HEK293 (cell line): Measurements from ENCODE around the gene CCDC85B.

ENCODE experiments used
- BCL11A ChIP-seq: fragments of 450-650 bp; formaldehyde crosslinking; IDR thresholded peaks from 2 replicates; pipeline ENCODE4 v1.5.1; 2016; ENCODE audit warnings: low read depth, missing biosample characterization, missing genetic modification characterization
- BCL11B ChIP-seq: fragments of 450-650 bp; formaldehyde crosslinking; IDR thresholded peaks from 2 replicates; pipeline ENCODE4 v1.5.1; 2016; ENCODE audit warnings: low read depth, missing biosample characterization, missing genetic modification characterization
- GLI2 ChIP-seq: fragments of 450-650 bp; formaldehyde crosslinking; IDR thresholded peaks from 2 replicates; pipeline ENCODE4; 2017; ENCODE audit warnings: missing biosample characterization, missing genetic modification characterization, low read depth, borderline replicate concordance
- GLIS1 ChIP-seq: fragments of 450-650 bp; formaldehyde crosslinking; IDR thresholded peaks from 2 replicates; pipeline ENCODE4 v1.5.1; 2016; ENCODE audit warnings: missing biosample characterization, missing genetic modification characterization
- GLIS2 ChIP-seq: fragments of 450-650 bp; formaldehyde crosslinking; IDR thresholded peaks from 2 replicates; pipeline ENCODE4 v1.5.1; 2016; ENCODE audit warnings: missing biosample characterization, missing genetic modification characterization
- KLF16 ChIP-seq: fragments of 450-650 bp; formaldehyde crosslinking; IDR thresholded peaks from 2 replicates; pipeline ENCODE4 v1.5.1; 2017; ENCODE audit warnings: missing biosample characterization, missing genetic modification characterization
- KLF8 ChIP-seq: fragments of 450-650 bp; formaldehyde crosslinking; IDR thresholded peaks from 2 replicates; pipeline ENCODE4 v1.5.1; 2016; ENCODE audit warnings: missing biosample characterization, missing genetic modification characterization
- SCRT1 ChIP-seq: fragments of 450-650 bp; formaldehyde crosslinking; IDR thresholded peaks from 2 replicates; pipeline ENCODE4 v1.5.1; 2016; ENCODE audit warnings: missing biosample characterization, missing genetic modification characterization, borderline replicate concordance
- SETDB1 ChIP-seq: IDR thresholded peaks from one replicate; pipeline ENCODE4 v1.6.1; 2017; ENCODE audit warnings: mild to moderate bottlenecking, low read length, moderate library complexity, mixed read lengths; ENCODE audit not compliant: insufficient read length
- SP7 ChIP-seq: fragments of 450-650 bp; formaldehyde crosslinking; IDR thresholded peaks from 2 replicates; pipeline ENCODE4 v1.5.1; 2016; ENCODE audit warnings: missing biosample characterization, missing genetic modification characterization
- ZBTB48 ChIP-seq: fragments of 450-650 bp; formaldehyde crosslinking; IDR thresholded peaks from 2 replicates; pipeline ENCODE4 v1.5.1; 2016; ENCODE audit warnings: missing biosample characterization, missing genetic modification characterization
- ZFHX2 ChIP-seq: fragments of 450-650 bp; formaldehyde crosslinking; conservative IDR thresholded peaks from 2 replicates; pipeline ENCODE4 v1.5.1; 2016; ENCODE audit warnings: missing biosample characterization, missing genetic modification characterization
- ZIC2 ChIP-seq: fragments of 450-650 bp; formaldehyde crosslinking; IDR thresholded peaks from 2 replicates; pipeline ENCODE4 v1.5.1; 2016; ENCODE audit warnings: missing biosample characterization, missing genetic modification characterization
- ZNF184 ChIP-seq: fragments of 450-650 bp; IDR thresholded peaks from 2 replicates; pipeline ENCODE4 v1.5.1; 2018; ENCODE audit warnings: missing biosample characterization, mild to moderate bottlenecking, missing genetic modification characterization
- ZNF341 ChIP-seq: fragments of 450-650 bp; formaldehyde crosslinking; IDR thresholded peaks from 2 replicates; pipeline ENCODE4; 2016; ENCODE audit warnings: low read depth, missing biosample characterization, missing genetic modification characterization
- ZNF366 ChIP-seq: fragments of 450-650 bp; formaldehyde crosslinking; conservative IDR thresholded peaks from 2 replicates; pipeline ENCODE4 v1.5.1; 2016; ENCODE audit warnings: missing biosample characterization, missing genetic modification characterization
- ZNF510 ChIP-seq: fragments of 450-650 bp; formaldehyde crosslinking; IDR thresholded peaks from 2 replicates; pipeline ENCODE4 v1.5.1; 2018; ENCODE audit warnings: mild to moderate bottlenecking, missing genetic modification characterization, missing biosample characterization; ENCODE audit not compliant: insufficient replicate concordance
- ZNF530 ChIP-seq: fragments of 450-650 bp; formaldehyde crosslinking; IDR thresholded peaks from 2 replicates; pipeline ENCODE4 v1.5.1; 2016; ENCODE audit warnings: low read depth, missing biosample characterization, missing genetic modification characterization
- ZNF544 ChIP-seq: fragments of 450-650 bp; formaldehyde crosslinking; IDR thresholded peaks from 2 replicates; pipeline ENCODE4 v1.5.0; 2017; ENCODE audit warnings: missing biosample characterization, missing genetic modification characterization
- ZNF596 ChIP-seq: fragments of 450-650 bp; IDR thresholded peaks from 2 replicates; pipeline ENCODE4 v1.5.0; 2018; ENCODE audit warnings: missing biosample characterization, mild to moderate bottlenecking, missing genetic modification characterization, moderate library complexity
- TF ChIP-seq, protein P1 (sequence below): fragments of 450-650 bp; formaldehyde crosslinking; IDR thresholded peaks from 2 replicates; pipeline ENCODE4 v1.5.1; 2016; ENCODE audit warnings: missing biosample characterization, missing genetic modification characterization
- TF ChIP-seq, protein P2 (sequence below): fragments of 450-650 bp; formaldehyde crosslinking; IDR thresholded peaks from 2 replicates; pipeline ENCODE4 v1.5.1; 2017; ENCODE audit warnings: missing biosample characterization, missing genetic modification characterization
- TF ChIP-seq, protein P3 (sequence below): fragments of 450-650 bp; formaldehyde crosslinking; IDR thresholded peaks from 2 replicates; pipeline ENCODE4 v1.5.1; 2016; ENCODE audit warnings: missing biosample characterization, missing genetic modification characterization
- TF ChIP-seq, protein P4 (sequence below): fragments of 450-650 bp; formaldehyde crosslinking; IDR thresholded peaks from 2 replicates; pipeline ENCODE4 v1.5.1; 2016; ENCODE audit warnings: missing biosample characterization, missing genetic modification characterization
- TF ChIP-seq, protein P5 (sequence below): fragments of 450-650 bp; formaldehyde crosslinking; IDR thresholded peaks from 2 replicates; pipeline ENCODE4 v1.5.1; 2016; ENCODE audit warnings: missing biosample characterization, missing genetic modification characterization, borderline replicate concordance

CCDC85B gene

DNA sequence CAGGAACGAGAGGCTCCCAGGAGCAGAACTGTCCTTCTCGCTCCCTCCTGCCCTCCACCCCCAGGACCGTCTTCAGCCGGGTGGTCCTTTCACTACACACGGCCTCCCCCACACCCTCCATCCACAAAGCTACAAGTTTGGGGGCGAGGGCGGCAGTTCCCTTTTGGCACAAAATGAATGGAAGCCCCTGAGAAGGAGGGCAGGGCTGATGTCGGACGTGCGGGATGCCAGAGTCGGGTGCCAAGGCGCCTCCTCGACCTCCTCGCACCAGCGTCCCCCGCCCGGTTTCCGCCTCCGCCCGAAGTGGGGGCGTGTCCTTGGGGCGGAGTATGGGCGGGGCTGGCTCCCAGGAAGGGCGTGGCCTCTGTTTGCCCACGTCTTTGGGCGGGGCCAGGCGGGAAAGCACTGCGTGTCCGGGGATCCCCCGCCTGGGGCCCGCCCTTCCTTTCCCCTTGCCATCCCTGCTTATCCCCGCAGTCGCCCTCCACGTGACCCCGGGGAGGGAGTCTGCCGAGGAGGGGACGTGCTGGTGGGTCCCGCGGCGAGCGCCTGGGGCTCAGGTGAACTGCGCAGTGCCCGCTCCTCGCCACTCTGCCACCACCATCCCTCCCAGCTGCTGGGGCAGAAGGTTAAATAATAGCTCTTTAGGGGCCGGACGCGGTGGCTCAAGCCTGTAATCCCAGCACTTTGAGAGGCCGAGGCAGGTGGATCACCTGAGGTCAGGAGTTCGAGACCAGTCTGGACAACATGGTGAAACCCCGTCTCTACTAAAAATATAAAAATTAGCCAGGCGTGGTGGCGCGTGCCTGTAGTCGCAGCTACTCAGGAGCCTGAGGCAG, 16.9 kb upstream of the CCDC85B start (continued):
- TF ChIP-seq, protein P1, sequence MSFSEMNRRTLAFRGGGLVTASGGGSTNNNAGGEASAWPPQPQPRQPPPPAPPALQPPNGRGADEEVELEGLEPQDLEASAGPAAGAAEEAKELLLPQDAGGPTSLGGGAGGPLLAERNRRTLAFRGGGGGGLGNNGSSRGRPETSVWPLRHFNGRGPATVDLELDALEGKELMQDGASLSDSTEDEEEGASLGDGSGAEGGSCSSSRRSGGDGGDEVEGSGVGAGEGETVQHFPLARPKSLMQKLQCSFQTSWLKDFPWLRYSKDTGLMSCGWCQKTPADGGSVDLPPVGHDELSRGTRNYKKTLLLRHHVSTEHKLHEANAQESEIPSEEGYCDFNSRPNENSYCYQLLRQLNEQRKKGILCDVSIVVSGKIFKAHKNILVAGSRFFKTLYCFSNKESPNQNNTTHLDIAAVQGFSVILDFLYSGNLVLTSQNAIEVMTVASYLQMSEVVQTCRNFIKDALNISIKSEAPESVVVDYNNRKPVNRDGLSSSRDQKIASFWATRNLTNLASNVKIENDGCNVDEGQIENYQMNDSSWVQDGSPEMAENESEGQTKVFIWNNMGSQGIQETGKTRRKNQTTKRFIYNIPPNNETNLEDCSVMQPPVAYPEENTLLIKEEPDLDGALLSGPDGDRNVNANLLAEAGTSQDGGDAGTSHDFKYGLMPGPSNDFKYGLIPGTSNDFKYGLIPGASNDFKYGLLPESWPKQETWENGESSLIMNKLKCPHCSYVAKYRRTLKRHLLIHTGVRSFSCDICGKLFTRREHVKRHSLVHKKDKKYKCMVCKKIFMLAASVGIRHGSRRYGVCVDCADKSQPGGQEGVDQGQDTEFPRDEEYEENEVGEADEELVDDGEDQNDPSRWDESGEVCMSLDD (tag by site-specific recombination), result peak; percentile 52; the same call in 1 of the 2 replicates
- no peak for TF ChIP-seq SCRT1 (tag by site-specific recombination)
- TF ChIP-seq GLI2, result no peak
- TF ChIP-seq ZNF341 (tag by site-specific recombination), result peak; percentile 24; the same call in 1 of the 2 replicates
- TF ChIP-seq SETDB1, result no peak
- TF ChIP-seq KLF16 (tag by site-specific recombination), result peak; percentile 64; the same call in 1 of the 2 replicates
- TF ChIP-seq, protein P2, sequence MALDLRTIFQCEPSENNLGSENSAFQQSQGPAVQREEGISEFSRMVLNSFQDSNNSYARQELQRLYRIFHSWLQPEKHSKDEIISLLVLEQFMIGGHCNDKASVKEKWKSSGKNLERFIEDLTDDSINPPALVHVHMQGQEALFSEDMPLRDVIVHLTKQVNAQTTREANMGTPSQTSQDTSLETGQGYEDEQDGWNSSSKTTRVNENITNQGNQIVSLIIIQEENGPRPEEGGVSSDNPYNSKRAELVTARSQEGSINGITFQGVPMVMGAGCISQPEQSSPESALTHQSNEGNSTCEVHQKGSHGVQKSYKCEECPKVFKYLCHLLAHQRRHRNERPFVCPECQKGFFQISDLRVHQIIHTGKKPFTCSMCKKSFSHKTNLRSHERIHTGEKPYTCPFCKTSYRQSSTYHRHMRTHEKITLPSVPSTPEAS (tag by site-specific recombination), result no peak
- no peak for TF ChIP-seq ZNF596 (tag by site-specific recombination)
- TF ChIP-seq ZNF530 (tag by site-specific recombination), result no peak
- TF ChIP-seq KLF8 (tag by site-specific recombination), result peak; percentile 96
- 0 out of 2 replicates have a peak, but pooled peaks have one; percentile 12 for TF ChIP-seq ZNF366 (tag by site-specific recombination)
- TF ChIP-seq ZIC2 (tag by site-specific recombination), result peak; percentile 92
- TF ChIP-seq, protein P3, sequence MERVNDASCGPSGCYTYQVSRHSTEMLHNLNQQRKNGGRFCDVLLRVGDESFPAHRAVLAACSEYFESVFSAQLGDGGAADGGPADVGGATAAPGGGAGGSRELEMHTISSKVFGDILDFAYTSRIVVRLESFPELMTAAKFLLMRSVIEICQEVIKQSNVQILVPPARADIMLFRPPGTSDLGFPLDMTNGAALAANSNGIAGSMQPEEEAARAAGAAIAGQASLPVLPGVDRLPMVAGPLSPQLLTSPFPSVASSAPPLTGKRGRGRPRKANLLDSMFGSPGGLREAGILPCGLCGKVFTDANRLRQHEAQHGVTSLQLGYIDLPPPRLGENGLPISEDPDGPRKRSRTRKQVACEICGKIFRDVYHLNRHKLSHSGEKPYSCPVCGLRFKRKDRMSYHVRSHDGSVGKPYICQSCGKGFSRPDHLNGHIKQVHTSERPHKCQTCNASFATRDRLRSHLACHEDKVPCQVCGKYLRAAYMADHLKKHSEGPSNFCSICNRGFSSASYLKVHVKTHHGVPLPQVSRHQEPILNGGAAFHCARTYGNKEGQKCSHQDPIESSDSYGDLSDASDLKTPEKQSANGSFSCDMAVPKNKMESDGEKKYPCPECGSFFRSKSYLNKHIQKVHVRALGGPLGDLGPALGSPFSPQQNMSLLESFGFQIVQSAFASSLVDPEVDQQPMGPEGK (tag by site-specific recombination), result peak; percentile 90
- no peak for TF ChIP-seq ZNF510 (tag by site-specific recombination)
- no peak for TF ChIP-seq ZNF184 (tag by site-specific recombination)
- peak; percentile 89 for TF ChIP-seq ZBTB48
- TF ChIP-seq, protein P4, sequence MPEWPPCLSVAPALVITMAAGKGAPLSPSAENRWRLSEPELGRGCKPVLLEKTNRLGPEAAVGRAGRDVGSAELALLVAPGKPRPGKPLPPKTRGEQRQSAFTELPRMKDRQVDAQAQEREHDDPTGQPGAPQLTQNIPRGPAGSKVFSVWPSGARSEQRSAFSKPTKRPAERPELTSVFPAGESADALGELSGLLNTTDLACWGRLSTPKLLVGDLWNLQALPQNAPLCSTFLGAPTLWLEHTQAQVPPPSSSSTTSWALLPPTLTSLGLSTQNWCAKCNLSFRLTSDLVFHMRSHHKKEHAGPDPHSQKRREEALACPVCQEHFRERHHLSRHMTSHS (tag by site-specific recombination), result no peak
- TF ChIP-seq, protein P5, sequence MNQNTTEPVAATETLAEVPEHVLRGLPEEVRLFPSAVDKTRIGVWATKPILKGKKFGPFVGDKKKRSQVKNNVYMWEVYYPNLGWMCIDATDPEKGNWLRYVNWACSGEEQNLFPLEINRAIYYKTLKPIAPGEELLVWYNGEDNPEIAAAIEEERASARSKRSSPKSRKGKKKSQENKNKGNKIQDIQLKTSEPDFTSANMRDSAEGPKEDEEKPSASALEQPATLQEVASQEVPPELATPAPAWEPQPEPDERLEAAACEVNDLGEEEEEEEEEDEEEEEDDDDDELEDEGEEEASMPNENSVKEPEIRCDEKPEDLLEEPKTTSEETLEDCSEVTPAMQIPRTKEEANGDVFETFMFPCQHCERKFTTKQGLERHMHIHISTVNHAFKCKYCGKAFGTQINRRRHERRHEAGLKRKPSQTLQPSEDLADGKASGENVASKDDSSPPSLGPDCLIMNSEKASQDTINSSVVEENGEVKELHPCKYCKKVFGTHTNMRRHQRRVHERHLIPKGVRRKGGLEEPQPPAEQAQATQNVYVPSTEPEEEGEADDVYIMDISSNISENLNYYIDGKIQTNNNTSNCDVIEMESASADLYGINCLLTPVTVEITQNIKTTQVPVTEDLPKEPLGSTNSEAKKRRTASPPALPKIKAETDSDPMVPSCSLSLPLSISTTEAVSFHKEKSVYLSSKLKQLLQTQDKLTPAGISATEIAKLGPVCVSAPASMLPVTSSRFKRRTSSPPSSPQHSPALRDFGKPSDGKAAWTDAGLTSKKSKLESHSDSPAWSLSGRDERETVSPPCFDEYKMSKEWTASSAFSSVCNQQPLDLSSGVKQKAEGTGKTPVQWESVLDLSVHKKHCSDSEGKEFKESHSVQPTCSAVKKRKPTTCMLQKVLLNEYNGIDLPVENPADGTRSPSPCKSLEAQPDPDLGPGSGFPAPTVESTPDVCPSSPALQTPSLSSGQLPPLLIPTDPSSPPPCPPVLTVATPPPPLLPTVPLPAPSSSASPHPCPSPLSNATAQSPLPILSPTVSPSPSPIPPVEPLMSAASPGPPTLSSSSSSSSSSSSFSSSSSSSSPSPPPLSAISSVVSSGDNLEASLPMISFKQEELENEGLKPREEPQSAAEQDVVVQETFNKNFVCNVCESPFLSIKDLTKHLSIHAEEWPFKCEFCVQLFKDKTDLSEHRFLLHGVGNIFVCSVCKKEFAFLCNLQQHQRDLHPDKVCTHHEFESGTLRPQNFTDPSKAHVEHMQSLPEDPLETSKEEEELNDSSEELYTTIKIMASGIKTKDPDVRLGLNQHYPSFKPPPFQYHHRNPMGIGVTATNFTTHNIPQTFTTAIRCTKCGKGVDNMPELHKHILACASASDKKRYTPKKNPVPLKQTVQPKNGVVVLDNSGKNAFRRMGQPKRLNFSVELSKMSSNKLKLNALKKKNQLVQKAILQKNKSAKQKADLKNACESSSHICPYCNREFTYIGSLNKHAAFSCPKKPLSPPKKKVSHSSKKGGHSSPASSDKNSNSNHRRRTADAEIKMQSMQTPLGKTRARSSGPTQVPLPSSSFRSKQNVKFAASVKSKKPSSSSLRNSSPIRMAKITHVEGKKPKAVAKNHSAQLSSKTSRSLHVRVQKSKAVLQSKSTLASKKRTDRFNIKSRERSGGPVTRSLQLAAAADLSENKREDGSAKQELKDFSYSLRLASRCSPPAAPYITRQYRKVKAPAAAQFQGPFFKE (tag by site-specific recombination), result no peak
- TF ChIP-seq SP7 (tag by site-specific recombination), result peak; percentile 60
- peak; percentile 21; the same call in 1 of the 2 replicates for TF ChIP-seq BCL11A (tag by site-specific recombination)
- TF ChIP-seq ZFHX2 (tag by site-specific recombination), result peak; percentile 84
- TF ChIP-seq GLIS1 (tag by site-specific recombination), result peak; percentile 76
- no peak for TF ChIP-seq ZNF544
- peak; percentile 86 for TF ChIP-seq GLIS2 (tag by site-specific recombination)
- no peak for TF ChIP-seq BCL11B
